ENCODE data around the gene ABCG2.

ABCG2 gene

DNA sequence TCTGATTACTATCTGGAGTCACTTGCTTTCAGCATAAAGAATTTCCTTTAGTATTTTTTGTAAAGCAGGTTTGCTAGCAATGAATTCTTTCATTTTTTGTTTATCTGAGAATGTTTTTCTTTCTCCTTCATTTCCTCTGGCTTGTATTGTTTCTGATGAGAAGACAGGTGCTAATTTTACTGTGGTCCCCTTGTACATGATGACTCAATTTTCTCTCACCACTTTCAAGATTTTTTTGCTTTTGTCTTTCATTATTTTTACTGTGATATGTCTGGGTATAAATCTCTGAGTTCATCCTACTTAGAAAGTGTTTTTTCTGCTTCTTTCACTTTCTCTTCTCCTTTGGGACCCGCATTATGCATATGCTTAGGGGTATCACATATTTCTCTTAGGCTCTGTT lies 88.4 kb downstream of the ABCG2 start:
- TF ChIP-seq JUND (IDR thresholded peaks at IDR 0.05; ENCODE audit: low read depth): no peak
- no peak for DNase-seq (ENCODE audit: low read depth in 1 of 2, low spot score in 1 of 2)
- in situ Hi-C loops (cut with HindIII; ENCODE audit: low pct_unique_long_range_greater_than_20kb, low sequenced_read_pairs): no loop called here

DNA sequence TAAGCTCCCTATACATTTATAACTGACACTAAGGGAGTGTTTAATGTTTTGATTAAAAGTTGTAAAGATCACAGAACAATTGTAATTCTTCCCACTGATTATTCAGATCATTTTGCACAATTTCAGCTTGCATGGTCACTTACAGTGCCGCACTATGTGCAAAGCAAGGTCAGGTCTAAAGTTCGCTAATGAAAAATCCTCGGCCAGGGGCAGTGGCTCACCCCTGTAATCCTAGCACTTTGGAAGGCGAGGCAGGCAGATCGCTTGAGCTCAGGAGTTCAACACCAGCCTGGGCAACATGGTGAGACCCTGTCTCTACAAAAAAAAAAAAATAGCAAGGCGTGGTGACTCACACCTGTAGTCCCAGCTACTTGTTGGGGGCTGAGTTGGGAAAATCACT lies 94.0 kb downstream of the ABCG2 start:
- DNase-seq (ENCODE audit: low read depth in 1 of 2, low spot score in 1 of 2): no peak
- in situ Hi-C loops (cut with HindIII; ENCODE audit: low pct_unique_long_range_greater_than_20kb, low sequenced_read_pairs): no loop called here
- TF ChIP-seq JUND (IDR thresholded peaks at IDR 0.05; ENCODE audit: low read depth): no peak

DNA sequence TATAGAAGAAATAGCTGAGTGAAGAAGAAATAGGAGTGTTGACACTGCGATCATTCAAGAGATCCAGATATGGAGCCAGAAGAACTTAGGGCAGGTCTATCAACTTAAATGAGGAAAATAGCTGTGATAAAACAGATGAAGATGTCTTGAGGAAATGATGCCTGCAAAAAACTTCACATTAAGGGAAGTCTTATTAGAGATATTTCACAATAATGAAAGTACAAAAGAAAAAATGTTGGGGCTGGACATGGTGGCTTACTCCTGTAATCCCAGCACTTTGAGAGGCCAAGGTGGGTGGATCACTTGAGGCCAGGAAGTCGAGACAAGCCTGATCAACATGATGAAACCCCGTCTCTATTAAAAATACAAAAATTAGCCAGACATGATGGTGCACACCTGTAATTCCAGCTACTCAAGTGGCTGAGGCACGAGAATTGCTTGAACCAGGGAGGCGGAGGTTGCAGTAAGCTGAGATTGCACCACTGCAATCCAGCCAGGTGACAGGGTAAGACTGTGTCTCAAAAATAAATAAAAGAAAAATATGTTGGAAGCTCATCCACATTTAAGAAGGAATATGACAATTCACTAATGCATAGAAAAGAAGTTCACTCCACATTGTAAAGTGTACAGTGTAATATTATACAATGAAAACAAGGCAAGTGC lies 94.7 kb downstream of the ABCG2 start:
- no peak for TF ChIP-seq JUND (IDR thresholded peaks at IDR 0.05; ENCODE audit: low read depth)
- in situ Hi-C loops (cut with HindIII; ENCODE audit: low pct_unique_long_range_greater_than_20kb, low sequenced_read_pairs): no loop called here
- no peak for DNase-seq (ENCODE audit: low read depth in 1 of 2, low spot score in 1 of 2)

DNA sequence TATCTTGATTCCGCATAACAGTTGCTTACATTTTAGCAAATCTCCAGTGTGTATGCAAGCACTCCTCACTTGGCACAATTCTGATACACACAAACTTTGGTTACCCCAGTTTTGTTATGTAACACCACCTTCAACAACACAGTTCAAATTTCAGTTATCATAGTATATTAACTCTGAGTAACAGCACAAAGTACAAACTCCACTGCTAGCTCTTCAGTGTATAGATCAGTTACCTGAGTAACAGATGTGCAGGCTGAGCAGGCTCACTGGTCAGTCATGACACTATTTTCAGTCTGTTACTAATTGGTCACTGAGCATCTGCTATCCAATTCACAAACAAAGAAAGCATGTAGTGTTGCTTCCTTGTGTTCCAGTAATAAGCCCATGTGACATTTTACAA lies 95.6 kb downstream of the ABCG2 start:
- no peak for DNase-seq (ENCODE audit: low read depth in 1 of 2, low spot score in 1 of 2)
- no peak for TF ChIP-seq JUND (IDR thresholded peaks at IDR 0.05; ENCODE audit: low read depth)
- in situ Hi-C loops (cut with HindIII; ENCODE audit: low pct_unique_long_range_greater_than_20kb, low sequenced_read_pairs): no loop called here

DNA sequence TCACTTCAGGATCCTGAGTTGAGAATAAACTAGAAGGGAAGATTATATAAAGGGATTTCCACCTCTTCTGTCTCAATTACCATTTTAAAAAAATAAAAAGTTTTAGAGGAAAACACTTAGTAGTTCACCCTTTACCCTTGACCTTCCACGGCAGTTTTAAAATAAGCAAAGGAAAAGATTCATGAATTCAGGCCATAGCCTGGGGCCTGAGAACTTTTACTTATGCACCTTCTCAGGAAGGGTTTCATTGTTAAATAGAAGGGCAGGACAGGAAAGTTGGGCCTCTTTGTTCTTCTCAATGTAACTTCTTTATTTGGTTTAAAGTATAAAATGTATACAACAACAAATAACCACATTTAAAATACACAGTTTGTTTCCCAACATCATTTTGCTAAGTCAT lies 96.1 kb downstream of the ABCG2 start:
- no peak for DNase-seq (ENCODE audit: low read depth in 1 of 2, low spot score in 1 of 2)
- no peak for TF ChIP-seq JUND (IDR thresholded peaks at IDR 0.05; ENCODE audit: low read depth)
- in situ Hi-C loops (cut with HindIII; ENCODE audit: low pct_unique_long_range_greater_than_20kb, low sequenced_read_pairs): no loop called here

DNA sequence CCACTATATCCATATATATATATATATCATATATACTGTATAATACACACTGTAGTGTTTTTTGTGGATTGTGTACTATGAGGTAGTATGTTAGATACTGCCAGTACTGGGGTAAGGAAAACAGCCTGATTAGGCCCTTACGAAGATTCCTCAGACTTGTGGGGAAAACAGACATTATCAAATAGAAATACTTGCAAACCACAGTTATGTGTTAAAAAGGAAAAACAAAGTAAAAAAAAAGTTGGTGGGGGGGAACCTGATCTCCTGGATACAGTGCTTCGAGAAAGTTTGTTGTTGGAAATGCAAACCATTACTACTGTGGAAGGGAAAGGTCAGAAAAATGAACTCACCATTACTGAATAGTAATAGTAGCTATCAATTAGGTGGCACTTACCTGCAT lies 98.0 kb downstream of the ABCG2 start:
- no peak for TF ChIP-seq JUND (IDR thresholded peaks at IDR 0.05; ENCODE audit: low read depth)
- no peak for DNase-seq (ENCODE audit: low read depth in 1 of 2, low spot score in 1 of 2)
- in situ Hi-C loops (cut with HindIII; ENCODE audit: low pct_unique_long_range_greater_than_20kb, low sequenced_read_pairs): no loop called here

DNA sequence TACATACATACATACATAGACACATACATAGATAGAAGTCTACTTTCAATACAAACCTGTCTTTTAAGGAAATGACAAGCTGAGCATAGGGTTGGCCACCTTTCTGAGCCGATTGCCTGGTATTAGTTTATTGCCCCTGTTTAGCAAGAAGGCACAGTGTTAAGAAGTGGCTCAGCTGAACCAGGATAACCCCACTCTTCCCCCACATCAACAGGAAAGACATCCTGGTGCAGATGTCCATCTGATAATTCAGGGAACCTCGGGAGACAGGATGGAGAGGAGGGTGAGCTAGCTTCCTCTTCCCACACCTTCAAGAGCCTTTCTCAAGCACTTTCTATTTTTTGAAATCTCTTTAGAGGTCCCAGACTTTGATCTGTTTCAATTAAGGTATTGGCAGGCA lies 98.7 kb downstream of the ABCG2 start:
- no peak for TF ChIP-seq JUND (IDR thresholded peaks at IDR 0.05; ENCODE audit: low read depth)
- in situ Hi-C loops (cut with HindIII; ENCODE audit: low pct_unique_long_range_greater_than_20kb, low sequenced_read_pairs): no loop called here
- no peak for DNase-seq (ENCODE audit: low read depth in 1 of 2, low spot score in 1 of 2)

DNA sequence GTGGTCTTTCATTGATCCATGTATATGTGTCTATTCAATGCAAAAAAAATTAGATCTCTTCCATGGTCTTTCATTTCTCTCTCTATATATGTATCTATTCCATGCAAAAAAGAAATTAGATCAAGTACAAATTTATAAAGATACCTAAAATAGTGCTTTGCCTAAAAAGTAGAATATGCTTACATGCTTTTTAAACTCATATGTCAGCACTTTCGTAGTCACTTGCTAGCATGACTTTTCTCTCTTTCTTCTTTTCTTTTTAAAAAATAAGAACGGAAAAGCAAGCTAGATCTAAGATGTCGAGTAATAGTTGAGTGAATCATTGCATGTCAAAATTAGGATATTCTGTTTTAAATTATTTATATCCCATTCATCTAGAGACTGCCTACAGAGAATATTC lies 100.1 kb downstream of the ABCG2 start:
- no peak for DNase-seq (ENCODE audit: low read depth in 1 of 2, low spot score in 1 of 2)
- in situ Hi-C loops (cut with HindIII; ENCODE audit: low pct_unique_long_range_greater_than_20kb, low sequenced_read_pairs): no loop called here
- no peak for TF ChIP-seq JUND (IDR thresholded peaks at IDR 0.05; ENCODE audit: low read depth)

DNA sequence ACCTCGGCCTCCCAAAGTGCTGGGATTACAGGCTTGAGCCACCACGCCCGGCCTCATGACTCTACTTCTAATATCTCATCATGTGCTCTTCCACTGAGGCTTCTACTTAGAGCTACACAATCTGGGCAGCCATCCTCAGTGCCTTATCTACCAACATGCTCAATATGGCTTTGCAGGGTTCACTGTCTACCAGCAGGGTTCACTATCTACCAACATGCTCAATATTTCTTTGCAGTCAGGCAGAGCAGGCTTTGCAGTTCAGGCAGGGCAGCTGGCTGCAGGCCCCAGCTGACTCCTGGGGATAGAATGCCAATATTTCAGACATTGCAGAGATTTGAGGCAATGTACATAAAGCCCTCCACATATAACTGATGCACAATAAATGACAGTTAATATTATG lies 103.5 kb downstream of the ABCG2 start:
- TF ChIP-seq JUND (IDR thresholded peaks at IDR 0.05; ENCODE audit: low read depth): no peak
- in situ Hi-C loops (cut with HindIII; ENCODE audit: low pct_unique_long_range_greater_than_20kb, low sequenced_read_pairs): no loop called here
- DNase-seq (ENCODE audit: low read depth in 1 of 2, low spot score in 1 of 2): peak; percentile 6 to 69

DNA sequence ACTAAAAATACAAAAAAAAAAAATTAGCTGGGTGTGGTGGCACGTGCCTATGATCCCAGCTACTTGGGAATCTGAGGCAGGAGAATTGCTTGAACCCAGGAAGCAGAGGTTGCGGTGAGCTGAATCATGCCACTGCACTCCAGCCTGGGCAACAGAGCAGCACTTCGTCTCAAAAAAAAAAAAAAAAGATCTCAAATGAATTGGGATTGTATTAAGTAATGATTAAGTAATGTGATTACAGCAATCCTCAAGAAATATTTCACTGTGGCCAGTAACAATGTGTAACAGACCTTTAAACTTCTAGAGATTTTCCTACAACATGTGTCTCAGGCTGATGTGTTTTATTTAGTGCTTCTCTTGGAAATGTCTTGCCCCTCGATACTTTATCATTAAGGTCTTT lies 104.2 kb downstream of the ABCG2 start:
- no peak for TF ChIP-seq JUND (IDR thresholded peaks at IDR 0.05; ENCODE audit: low read depth)
- in situ Hi-C loops (cut with HindIII; ENCODE audit: low pct_unique_long_range_greater_than_20kb, low sequenced_read_pairs): no loop called here
- DNase-seq (ENCODE audit: low read depth in 1 of 2, low spot score in 1 of 2): no peak

DNA sequence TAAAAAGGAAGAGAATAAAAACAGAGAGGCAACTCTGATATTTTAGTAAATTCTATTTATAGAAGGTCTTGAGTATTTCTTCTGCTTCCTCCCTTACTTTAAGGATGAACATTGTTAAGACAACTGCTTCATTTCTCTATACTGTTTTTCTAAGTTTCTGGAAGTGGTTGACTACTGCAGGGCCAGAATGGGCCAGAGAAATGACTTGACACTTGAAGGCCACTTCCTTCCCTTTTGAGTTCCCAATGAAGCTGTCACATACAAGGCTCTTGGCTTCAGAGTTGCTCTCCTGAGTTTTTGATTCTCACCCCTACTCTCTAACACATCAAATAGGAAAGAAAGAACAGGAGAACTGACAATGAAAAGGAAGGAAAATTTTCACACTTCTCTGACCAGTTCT lies 113.4 kb downstream of the ABCG2 start:
- in situ Hi-C loops (cut with HindIII; ENCODE audit: low pct_unique_long_range_greater_than_20kb, low sequenced_read_pairs): no loop called here
- no peak for DNase-seq (ENCODE audit: low read depth in 1 of 2, low spot score in 1 of 2)
- no peak for TF ChIP-seq JUND (IDR thresholded peaks at IDR 0.05; ENCODE audit: low read depth)

DNA sequence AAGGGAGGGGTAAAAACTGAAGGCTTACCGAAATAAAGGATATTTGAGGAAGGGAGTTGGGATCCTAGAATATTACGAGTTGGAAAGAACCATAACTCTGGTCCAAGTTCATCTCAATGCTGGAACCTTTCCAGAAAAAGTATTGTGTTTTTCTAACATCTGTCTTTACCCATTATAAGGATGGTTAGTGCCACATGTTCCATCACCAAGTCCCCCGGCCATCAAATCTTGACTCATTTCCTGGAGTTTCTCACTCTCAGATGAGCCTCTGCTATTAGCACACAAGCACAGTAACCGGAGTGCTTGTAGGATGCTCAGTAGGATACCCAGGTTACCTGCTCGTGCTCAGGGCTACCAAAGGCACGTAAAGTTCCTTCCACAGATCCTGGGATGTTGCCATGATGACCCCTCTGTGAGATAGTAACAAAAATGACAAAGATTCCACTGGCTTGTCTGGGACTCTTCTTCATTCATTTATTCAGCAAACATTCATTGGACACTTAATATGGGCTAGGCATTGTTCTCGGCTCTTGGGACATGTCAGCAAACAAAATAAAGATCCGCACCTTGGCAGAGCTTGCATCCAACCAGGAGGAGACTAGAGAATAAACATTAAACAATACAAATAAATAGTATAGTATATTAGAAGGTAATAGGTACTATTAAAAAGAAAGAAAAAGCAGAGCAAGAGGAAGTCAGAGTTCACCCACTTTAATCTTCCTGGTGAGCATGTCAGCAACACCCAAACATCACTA lies 114.7 kb downstream of the ABCG2 start:
- no peak for TF ChIP-seq JUND (IDR thresholded peaks at IDR 0.05; ENCODE audit: low read depth)
- in situ Hi-C loops (cut with HindIII; ENCODE audit: low pct_unique_long_range_greater_than_20kb, low sequenced_read_pairs): no loop called here
- no peak for DNase-seq (ENCODE audit: low read depth in 1 of 2, low spot score in 1 of 2)

DNA sequence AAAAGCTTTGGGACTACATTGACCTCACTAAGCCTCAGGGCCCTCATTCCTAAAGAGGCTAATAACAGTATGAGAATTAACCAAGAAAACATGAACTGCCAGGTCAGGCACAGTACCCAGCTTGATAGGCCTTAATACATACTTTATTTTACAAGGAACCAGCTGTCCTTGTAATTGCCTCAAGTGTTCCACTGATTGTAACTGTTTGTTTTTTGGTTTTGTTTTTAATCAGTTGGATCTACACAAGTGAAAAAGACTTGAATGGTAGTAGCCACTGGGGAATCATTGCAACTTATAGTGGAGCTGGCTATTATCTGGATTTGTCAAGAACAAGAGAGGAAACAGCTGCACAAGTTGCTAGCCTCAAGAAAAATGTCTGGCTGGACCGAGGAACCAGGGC lies 115.4 kb downstream of the ABCG2 start:
- no peak for DNase-seq (ENCODE audit: low read depth in 1 of 2, low spot score in 1 of 2)
- in situ Hi-C loops (cut with HindIII; ENCODE audit: low pct_unique_long_range_greater_than_20kb, low sequenced_read_pairs): no loop called here
- TF ChIP-seq JUND (IDR thresholded peaks at IDR 0.05; ENCODE audit: low read depth): no peak

DNA sequence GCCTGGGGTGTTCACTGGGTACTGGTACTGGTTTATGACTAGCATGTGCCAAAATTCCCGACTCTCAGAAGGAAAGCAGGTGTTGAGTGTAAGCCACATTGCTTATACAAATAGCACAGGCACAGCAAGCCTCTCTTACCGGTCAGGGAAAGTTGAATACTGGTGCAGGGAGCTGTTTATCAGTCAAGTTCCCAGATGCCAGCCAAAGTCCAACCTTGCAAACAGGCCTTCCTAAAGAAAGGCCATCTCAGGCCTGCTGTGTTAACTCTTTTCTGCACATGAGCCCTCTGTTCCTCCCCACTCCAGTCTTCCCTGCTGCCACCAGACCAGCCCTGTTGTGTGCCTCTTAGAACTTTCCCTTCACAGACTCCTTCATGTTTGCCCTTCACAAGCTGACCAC lies 116.8 kb downstream of the ABCG2 start:
- no peak for DNase-seq (ENCODE audit: low read depth in 1 of 2, low spot score in 1 of 2)
- no peak for TF ChIP-seq JUND (IDR thresholded peaks at IDR 0.05; ENCODE audit: low read depth)
- in situ Hi-C loops (cut with HindIII; ENCODE audit: low pct_unique_long_range_greater_than_20kb, low sequenced_read_pairs): no loop called here

Data from T47D (cell line).